HepG2 (cell line): ENCODE results near the gene PPIL3. TPM values are rescaled to one million over a fixed set of nuclear protein-coding genes. Genes with fewer than 3 reads are reported as not detected.
A peak's percentile ranks its signal among the peaks of the same experiment; 100 is the strongest.

Experiments
- CENPX ChIP-seq: sonication (generic); formaldehyde crosslinking; IDR thresholded peaks from 2 replicates; pipeline ENCODE4 v1.9.0; 2021; ENCODE audit warnings: mild to moderate bottlenecking, missing genetic modification reagents, moderate library complexity
- FOXM1 ChIP-seq: sonication (generic); formaldehyde crosslinking; IDR thresholded peaks from 2 replicates; pipeline ENCODE4 v1.5.0; 2020; ENCODE audit warnings: missing genetic modification reagents
- GTF3A ChIP-seq: sonication (generic); formaldehyde crosslinking; conservative IDR thresholded peaks from 2 replicates; pipeline ENCODE4 v1.4.0; 2020; ENCODE audit warnings: mild to moderate bottlenecking, missing genetic modification reagents
- HNRNPK ChIP-seq: fragments of 200-400 bp; formaldehyde crosslinking; IDR thresholded peaks from 2 replicates; pipeline ENCODE4 v1.6.1; 2018; ENCODE audit warnings: low read length, low read depth, moderate library complexity, mild to moderate bottlenecking; ENCODE audit not compliant: poor library complexity, severe bottlenecking
- IRX3 ChIP-seq: sonication (generic); formaldehyde crosslinking; IDR thresholded peaks from 2 replicates; pipeline ENCODE4 v1.8.1; 2023; ENCODE audit warnings: mild to moderate bottlenecking, low read depth, missing genetic modification reagents, borderline replicate concordance
- NCOA5 ChIP-seq: sonication (generic); formaldehyde crosslinking; IDR thresholded peaks from 2 replicates; pipeline ENCODE4 v1.4.0; 2020; ENCODE audit warnings: missing genetic modification reagents
- PHF21A ChIP-seq: sonication (generic); formaldehyde crosslinking; IDR thresholded peaks from 2 replicates; pipeline ENCODE4 v1.5.0; 2020; ENCODE audit warnings: mild to moderate bottlenecking, missing genetic modification reagents
- PRMT3 ChIP-seq: sonication (generic); formaldehyde crosslinking; IDR thresholded peaks from 2 replicates; pipeline ENCODE4 v1.8.1; 2022; ENCODE audit warnings: low read depth, mild to moderate bottlenecking, moderate library complexity, missing genetic modification reagents, borderline replicate concordance
- SNAPC2 ChIP-seq: sonication (generic); formaldehyde crosslinking; IDR thresholded peaks from 2 replicates; pipeline ENCODE4 v1.8.1; 2022; ENCODE audit warnings: mild to moderate bottlenecking, missing genetic modification reagents
- YEATS2 ChIP-seq: sonication (generic); formaldehyde crosslinking; IDR thresholded peaks from 2 replicates; pipeline ENCODE4 v1.4.0; 2020; ENCODE audit warnings: missing genetic modification reagents, borderline replicate concordance
- ZNF160 ChIP-seq: sonication (generic); formaldehyde crosslinking; IDR thresholded peaks from 2 replicates; pipeline ENCODE4 v1.8.0; 2022; ENCODE audit warnings: mild to moderate bottlenecking, inconsistent platforms, missing genetic modification reagents
- ZNF331 ChIP-seq: sonication (generic); formaldehyde crosslinking; IDR thresholded peaks from 2 replicates; pipeline ENCODE4 v1.4.0; 2020; ENCODE audit warnings: missing genetic modification reagents
- ZNF451 ChIP-seq: sonication (generic); formaldehyde crosslinking; IDR thresholded peaks from 2 replicates; pipeline ENCODE4 v1.5.0; 2020; ENCODE audit warnings: mild to moderate bottlenecking, missing genetic modification reagents
- ZNF720 ChIP-seq: sonication (generic); formaldehyde crosslinking; IDR thresholded peaks from 2 replicates; pipeline ENCODE4 v1.4.0; 2020; ENCODE audit warnings: missing genetic modification reagents
- polyA plus RNA-seq, 8 experiments: library from polyadenylated mRNA; depleted of rRNA in 3 of 8; stranded (reverse) in 7 of 8; unstranded in 1 of 8; fragments of >200 nt; fragmentation: Illumina TruSeq in 4 of 8; extraction: Trizol in 4 of 8; gene quantifications; 2 replicates each; pipeline versions ENCODE4 v1.2.1 to v1.2.3, GENCODE V29; 2011 to 2016; ENCODE audit warnings: low read depth in 4 of 8, missing spikeins in 1 of 8, mixed read lengths in 1 of 8; ENCODE audit not compliant: insufficient read depth in 1 of 8
- total RNA-seq, 5 experiments: library from RNA; depleted of rRNA; stranded (reverse); fragments of >200 nt; fragmentation: Illumina TruSeq; extraction: Trizol; gene quantifications; 2 replicates each; pipeline ENCODE4 v1.2.3, GENCODE V29; 2016; ENCODE audit warnings: low read depth in 1 of 5
- TF ChIP-seq, protein P1 (sequence below): sonication (generic); formaldehyde crosslinking; IDR thresholded peaks from 2 replicates; pipeline ENCODE4 v1.5.0; 2020; ENCODE audit warnings: mild to moderate bottlenecking, missing genetic modification reagents, borderline replicate concordance
- TF ChIP-seq, protein P2 (sequence below): sonication (generic); formaldehyde crosslinking; conservative IDR thresholded peaks from 2 replicates; pipeline ENCODE4 v1.5.0; 2020; ENCODE audit warnings: missing genetic modification reagents
- TF ChIP-seq, protein P3 (sequence below): sonication (generic); formaldehyde crosslinking; conservative IDR thresholded peaks from 2 replicates; pipeline ENCODE4 v1.8.0; 2022; ENCODE audit warnings: low read depth, missing genetic modification reagents

The PPIL3 gene
- total and polyA plus RNA-seq, 2 of the 13 experiments (the other 11 are each of a cell fraction or from before 2014, with no cell fraction given): 98.7 to 107 TPM

DNA sequence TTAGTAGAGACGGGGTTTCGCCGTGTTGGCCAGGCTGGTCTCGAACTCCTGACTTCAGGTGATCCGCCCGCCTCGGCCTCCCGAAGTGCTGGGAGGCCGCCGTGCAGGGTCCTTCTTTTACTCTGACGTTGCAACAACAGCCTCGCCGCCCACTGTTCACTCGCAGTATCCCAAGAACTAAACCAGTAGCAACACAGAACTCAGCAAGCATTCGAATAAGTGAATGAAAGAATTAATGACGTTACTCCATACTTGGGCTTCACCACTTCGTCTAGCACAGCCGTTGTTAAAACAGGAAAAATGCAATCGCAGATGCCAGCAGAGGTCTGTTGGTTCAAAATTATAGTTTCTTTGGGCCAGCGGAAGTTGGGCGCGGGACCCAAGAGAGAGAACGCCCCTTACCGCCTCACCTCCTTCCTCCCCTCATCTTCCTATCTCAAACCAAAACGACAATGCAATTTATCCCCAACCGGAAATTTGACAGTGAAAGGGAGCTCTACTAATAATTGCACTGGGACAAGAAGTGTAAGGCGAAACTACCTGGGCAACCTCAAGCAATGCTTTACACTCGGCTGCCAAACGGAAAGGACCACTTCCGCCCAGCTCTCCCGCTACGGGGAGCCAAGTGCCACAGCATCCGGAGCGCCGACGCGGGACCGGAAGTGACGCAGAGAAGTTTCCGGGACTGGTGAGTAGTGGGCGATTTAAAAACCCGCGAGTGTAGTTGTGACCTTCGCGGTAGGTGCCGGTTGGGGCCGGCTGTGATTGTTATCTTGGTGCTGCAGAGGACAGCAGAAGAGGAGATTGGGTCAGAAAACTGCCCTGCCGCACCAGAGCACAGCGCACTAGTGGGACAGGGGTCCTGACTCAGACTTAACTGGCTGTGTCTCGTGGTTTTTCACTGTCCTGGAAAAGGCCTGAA lies at the start of gene PPIL3, which contains the start of gene NIF3L1 (continued):
- TF ChIP-seq PHF21A (CRISPR knock-in tag) (peak; percentile 96), GTF3A (no peak; the same call in 1 of the 2 replicates), ZNF331 (peak; percentile 80; the same call in 1 of the 2 replicates), PRMT3 (CRISPR knock-in tag) (0 out of 2 replicates have a peak, but pooled peaks have one; percentile 19), YEATS2 (peak; percentile 91), CENPX (CRISPR knock-in tag) (no peak), ZNF451 (peak; percentile 64; the same call in 1 of the 2 replicates), NCOA5 (CRISPR knock-in tag) (no peak), SNAPC2 (0 out of 2 replicates have a peak, but pooled peaks have one; percentile 24), IRX3 (CRISPR knock-in tag) (peak; percentile 25), HNRNPK (no peak), FOXM1 (0 out of 2 replicates have a peak, but pooled peaks have one; percentile 82), ZNF160 (CRISPR knock-in tag) (0 out of 2 replicates have a peak, but pooled peaks have one; percentile 4), ZNF720 (CRISPR knock-in tag) (no peak)
- TF ChIP-seq, protein P1, sequence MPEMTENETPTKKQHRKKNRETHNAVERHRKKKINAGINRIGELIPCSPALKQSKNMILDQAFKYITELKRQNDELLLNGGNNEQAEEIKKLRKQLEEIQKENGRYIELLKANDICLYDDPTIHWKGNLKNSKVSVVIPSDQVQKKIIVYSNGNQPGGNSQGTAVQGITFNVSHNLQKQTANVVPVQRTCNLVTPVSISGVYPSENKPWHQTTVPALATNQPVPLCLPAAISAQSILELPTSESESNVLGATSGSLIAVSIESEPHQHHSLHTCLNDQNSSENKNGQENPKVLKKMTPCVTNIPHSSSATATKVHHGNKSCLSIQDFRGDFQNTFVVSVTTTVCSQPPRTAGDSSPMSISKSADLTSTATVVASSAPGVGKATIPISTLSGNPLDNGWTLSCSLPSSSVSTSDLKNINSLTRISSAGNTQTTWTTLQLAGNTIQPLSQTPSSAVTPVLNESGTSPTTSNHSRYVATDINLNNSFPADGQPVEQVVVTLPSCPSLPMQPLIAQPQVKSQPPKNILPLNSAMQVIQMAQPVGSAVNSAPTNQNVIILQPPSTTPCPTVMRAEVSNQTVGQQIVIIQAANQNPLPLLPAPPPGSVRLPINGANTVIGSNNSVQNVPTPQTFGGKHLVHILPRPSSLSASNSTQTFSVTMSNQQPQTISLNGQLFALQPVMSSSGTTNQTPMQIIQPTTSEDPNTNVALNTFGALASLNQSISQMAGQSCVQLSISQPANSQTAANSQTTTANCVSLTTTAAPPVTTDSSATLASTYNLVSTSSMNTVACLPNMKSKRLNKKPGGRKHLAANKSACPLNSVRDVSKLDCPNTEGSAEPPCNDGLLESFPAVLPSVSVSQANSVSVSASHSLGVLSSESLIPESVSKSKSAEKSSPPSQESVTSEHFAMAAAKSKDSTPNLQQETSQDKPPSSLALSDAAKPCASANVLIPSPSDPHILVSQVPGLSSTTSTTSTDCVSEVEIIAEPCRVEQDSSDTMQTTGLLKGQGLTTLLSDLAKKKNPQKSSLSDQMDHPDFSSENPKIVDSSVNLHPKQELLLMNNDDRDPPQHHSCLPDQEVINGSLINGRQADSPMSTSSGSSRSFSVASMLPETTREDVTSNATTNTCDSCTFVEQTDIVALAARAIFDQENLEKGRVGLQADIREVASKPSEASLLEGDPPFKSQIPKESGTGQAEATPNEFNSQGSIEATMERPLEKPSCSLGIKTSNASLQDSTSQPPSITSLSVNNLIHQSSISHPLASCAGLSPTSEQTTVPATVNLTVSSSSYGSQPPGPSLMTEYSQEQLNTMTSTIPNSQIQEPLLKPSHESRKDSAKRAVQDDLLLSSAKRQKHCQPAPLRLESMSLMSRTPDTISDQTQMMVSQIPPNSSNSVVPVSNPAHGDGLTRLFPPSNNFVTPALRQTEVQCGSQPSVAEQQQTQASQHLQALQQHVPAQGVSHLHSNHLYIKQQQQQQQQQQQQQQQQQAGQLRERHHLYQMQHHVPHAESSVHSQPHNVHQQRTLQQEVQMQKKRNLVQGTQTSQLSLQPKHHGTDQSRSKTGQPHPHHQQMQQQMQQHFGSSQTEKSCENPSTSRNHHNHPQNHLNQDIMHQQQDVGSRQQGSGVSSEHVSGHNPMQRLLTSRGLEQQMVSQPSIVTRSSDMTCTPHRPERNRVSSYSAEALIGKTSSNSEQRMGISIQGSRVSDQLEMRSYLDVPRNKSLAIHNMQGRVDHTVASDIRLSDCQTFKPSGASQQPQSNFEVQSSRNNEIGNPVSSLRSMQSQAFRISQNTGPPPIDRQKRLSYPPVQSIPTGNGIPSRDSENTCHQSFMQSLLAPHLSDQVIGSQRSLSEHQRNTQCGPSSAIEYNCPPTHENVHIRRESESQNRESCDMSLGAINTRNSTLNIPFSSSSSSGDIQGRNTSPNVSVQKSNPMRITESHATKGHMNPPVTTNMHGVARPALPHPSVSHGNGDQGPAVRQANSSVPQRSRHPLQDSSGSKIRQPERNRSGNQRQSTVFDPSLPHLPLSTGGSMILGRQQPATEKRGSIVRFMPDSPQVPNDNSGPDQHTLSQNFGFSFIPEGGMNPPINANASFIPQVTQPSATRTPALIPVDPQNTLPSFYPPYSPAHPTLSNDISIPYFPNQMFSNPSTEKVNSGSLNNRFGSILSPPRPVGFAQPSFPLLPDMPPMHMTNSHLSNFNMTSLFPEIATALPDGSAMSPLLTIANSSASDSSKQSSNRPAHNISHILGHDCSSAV (CRISPR knock-in tag): no peak
- TF ChIP-seq, protein P2, sequence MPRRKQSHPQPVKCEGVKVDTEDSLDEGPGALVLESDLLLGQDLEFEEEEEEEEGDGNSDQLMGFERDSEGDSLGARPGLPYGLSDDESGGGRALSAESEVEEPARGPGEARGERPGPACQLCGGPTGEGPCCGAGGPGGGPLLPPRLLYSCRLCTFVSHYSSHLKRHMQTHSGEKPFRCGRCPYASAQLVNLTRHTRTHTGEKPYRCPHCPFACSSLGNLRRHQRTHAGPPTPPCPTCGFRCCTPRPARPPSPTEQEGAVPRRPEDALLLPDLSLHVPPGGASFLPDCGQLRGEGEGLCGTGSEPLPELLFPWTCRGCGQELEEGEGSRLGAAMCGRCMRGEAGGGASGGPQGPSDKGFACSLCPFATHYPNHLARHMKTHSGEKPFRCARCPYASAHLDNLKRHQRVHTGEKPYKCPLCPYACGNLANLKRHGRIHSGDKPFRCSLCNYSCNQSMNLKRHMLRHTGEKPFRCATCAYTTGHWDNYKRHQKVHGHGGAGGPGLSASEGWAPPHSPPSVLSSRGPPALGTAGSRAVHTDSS (CRISPR knock-in tag): no peak
- TF ChIP-seq, protein P3, sequence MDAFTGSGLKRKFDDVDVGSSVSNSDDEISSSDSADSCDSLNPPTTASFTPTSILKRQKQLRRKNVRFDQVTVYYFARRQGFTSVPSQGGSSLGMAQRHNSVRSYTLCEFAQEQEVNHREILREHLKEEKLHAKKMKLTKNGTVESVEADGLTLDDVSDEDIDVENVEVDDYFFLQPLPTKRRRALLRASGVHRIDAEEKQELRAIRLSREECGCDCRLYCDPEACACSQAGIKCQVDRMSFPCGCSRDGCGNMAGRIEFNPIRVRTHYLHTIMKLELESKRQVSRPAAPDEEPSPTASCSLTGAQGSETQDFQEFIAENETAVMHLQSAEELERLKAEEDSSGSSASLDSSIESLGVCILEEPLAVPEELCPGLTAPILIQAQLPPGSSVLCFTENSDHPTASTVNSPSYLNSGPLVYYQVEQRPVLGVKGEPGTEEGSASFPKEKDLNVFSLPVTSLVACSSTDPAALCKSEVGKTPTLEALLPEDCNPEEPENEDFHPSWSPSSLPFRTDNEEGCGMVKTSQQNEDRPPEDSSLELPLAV (CRISPR knock-in tag): no peak
